HG02798 (cell line): ENCODE data around the gene KRT78.

ENCODE experiments used
- ATAC-seq: cut with Tn5 transposase; IDR thresholded peaks from one replicate; pipeline ENCODE4 v1.9.1; 2021; ENCODE audit warnings: mild to moderate bottlenecking; ENCODE audit not compliant: unreplicated experiment, poor library complexity

Gene KRT78

GRCh38 chr12:52844386-52844785, 4.4 kb downstream of the KRT78 start:
- no peak for ATAC-seq

DNA sequence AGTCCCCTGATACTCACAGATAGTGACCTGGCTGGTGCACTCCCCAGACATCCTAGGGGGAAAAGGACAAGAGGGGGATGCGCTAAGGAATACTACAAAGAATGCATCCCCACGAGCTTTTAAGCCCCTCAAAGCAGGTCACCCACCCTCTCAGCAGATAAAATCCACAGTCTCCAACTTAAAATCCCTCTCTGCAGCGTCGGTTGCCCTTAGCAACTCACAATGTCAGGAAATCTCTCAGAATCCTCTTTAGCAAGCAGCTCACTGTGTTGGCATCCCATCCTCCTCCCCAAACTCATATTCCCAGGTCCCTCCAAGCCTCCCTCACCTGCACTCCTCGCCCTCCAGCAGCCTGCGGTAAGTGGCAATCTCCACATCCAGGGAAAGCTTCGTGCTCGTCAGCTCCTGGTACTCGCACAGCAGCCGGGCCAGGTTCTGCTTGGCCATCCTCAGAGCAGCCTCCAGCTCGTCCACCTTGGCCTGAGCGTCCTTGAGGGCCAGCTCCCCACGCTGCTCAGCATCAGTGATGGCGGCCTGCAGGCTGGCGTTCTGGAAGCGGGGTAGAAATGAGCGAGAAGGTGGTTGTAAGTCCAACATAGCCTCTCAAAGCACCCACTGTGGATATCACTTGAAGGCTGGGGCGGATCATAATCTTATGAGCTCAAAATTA, 9.2 kb downstream of the KRT78 start:
- no peak for ATAC-seq

DNA sequence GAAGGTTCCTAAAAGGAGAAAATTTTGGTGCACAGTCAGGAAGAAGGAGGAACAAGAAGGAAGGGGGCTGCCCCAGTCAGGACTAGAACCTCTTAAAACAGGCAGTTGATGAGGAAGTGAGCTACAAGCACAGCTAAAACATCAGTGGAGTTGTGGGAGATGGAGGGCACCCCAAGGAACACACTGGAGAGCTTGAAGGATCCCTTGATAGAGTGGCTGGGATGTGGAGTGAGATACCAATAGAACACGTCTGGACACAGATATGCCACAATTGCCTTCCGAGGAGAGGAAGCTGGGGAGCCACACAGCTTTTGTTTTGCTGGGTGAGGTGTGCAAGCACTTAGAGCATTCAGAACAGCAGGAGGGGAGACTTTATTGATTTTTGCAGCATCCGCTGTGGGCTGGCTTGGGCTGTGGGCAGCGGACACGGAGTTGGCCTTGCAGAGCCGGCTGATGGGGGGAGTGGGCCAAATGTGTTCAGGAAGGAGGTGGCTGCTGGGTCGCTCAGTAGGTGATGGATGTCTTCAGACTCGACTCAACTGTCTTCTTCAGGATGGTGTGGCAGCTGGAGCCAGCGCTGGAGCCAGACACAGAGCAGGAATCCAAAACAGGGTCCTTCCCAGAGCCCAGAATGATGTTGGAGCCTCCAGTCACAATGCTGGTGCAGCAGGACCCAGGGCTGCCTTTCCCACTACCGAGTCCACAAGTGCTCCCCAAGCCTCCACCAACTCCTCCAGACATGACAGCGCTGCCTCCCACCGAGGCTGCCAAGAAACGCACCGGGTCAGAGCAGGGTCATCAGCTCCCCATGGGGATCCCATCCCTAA, 10.0 kb downstream of the KRT78 start:
- no peak for ATAC-seq

DNA sequence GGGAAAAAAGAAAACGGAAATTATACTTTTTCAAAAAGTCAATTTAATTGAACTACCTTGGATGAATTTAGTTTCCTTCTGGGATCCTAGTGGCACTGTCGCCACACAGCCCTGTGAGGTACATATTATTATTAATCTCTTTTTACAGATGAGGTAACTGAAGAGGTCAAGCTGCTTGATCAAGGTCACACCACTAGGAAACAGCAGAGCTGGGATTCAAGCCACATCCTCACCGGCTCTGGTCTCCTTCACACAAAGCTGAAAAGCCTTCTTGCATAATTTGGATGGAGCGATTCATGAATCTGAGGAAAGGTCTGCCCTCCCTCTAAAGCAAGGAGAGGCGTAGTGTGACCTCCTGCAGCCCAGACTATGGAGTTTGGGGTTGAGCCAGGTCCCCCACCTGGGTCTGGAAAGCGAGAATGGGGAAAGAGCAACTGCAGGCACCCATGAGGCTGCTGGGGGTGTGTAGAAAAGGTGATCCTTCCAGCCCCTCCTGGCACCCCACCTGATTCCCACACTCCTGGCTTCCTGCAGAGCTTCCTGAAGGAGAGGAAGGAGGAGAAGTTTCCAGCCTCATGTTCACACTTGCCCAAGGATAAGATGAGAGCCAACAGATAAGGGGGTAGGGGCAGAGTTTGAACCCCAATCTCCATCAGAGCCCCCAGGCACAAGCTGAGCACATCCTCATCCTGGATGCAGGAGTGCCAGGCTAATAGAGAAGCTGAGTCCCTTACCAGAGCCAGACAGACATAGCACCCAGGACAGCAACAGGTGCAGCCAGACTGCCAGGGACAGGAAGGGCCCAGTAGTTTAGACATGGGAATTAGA, 10.8 kb downstream of the KRT78 start:
- no peak for ATAC-seq

DNA sequence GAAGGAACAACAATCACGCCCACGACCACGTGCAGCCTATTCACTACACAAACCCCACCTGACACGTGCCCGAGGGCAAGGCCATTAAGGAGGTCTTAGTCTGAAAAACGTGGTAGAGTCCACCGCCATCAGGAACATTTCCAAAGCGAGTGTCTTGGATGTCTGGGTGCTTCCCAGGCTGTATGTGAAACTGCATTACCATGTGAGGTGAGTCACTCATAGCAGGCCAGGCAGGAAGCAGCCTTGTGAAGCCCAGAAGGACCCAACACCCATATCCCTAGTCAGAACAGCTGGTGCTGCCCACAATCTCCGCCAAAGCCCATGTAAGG, 11.4 kb downstream of the KRT78 start:
- no peak for ATAC-seq

- ATAC-seq = no peak
Measured at GRCh38 chr12:52836491-52837412, 12.0 kb downstream of the KRT78 start.

GRCh38 chr12:52836042-52836466, 12.7 kb downstream of the KRT78 start:
- no peak for ATAC-seq

GRCh38 chr12:52835271-52836041, 13.3 kb downstream of the KRT78 start:
- ATAC-seq = no peak

- ATAC-seq = no peak
Measured at GRCh38 chr12:52834727-52835001, 14.1 kb downstream of the KRT78 start.

DNA sequence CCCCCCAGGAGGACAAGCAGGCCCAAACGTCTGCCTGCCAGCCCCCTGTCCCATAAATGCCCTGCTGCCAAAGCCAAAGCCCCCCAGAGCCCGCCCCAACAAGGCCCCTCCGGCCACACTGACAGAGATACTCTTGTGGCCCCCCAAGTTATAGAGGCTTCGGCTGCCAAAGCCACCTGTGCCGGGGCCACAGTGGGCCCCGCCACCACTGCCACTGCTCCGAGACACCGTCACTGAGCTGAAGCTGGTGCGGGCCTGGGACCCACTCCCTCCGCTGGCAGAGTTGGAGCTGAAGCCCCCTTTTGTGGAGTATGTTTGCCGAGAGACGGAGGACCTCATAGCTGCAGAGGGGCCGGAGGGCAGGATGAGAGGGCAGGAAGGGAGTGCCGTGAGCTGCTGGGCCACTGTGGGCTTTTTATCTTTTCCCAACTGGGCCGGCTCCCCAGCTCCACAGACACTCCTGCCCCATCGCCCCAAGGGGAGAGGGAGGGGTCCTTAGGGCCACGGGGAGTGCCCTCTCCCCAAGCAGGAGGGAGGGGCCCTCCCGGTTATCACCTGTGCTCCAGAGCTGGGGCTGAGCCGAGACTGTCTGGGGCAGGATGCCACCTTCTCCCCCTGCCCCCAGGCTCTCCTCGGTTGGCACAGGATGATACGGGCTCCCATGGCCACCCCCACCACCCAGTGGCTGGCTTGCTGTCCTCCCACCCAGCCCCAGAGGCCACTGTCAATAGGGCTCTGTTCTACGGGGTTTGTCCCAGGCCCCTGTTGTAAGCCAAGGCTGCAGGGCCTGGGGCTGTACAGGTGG, 14.7 kb downstream of the KRT78 start, which contains the start of gene KRT79:
KRT79 (minus strand) TSS at position 390 of the 805 bp plus-strand sequence; CDS start at position 339, 51 bp downstream.
- no peak for ATAC-seq

- no peak for ATAC-seq
Measured at GRCh38 chr12:52832985-52833905, 15.5 kb downstream of the KRT78 start.

- no peak for ATAC-seq
Measured at GRCh38 chr12:52832451-52832850, 16.3 kb downstream of the KRT78 start.

GRCh38 chr12:52831251-52831650, 17.5 kb downstream of the KRT78 start:
- ATAC-seq = no peak

- ATAC-seq = no peak
Measured at GRCh38 chr12:52829986-52830770, 18.6 kb downstream of the KRT78 start.

- ATAC-seq = no peak
Measured at GRCh38 chr12:52828591-52829021, 20.2 kb downstream of the KRT78 start.

DNA sequence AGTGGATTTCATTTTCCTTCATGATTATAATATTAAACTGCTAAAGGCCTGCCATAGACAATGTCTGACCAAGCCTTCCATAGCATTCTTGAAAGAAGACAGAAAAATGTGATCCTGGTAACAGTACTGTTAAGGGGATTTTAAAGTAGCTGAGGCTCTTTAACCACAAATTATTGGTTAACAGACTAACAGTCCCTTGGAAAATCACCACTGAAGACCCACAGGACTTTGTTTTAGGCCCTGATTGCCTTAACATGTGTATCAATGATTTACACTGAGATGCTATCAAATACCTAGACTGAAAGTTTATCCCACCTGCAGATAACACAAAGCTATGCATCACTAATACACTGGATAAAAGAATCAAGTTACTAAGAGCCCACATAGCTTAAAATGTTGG, 20.6 kb downstream of the KRT78 start:
- ATAC-seq = no peak
